Fibroblast of the aortic adventitia (primary cell): ENCODE results near the gene PCDHGA6. TPM values are rescaled to one million over a fixed set of nuclear protein-coding genes. Genes with fewer than 3 reads are reported as not detected.
"Not testable (repeated sequence)": the region's sequence is repeated elsewhere in the genome, so short reads cannot be mapped to it uniquely, and the experiment has no call there.

Source experiments
- DNase-seq: peaks from one replicate; pipeline ENCODE4 v3.0.0-alpha.2; 2010; ENCODE audit warnings: low read depth
- H3K4me3 ChIP-seq: 2 replicates; pipeline ENCODE4 v1.5.1; 2011; ENCODE audit warnings: low read depth, mild to moderate bottlenecking, control low read depth, low read length, moderate library complexity
- total RNA-seq: library from RNA; depleted of rRNA; stranded (reverse); fragments of >200 nt; gene quantifications from 2 replicates; pipeline ENCODE4 v1.2.3, GENCODE V29; 2012; ENCODE audit warnings: low replicate concordance
- TF ChIP-seq, protein P1 (sequence below): IDR thresholded peaks from 2 replicates; pipeline ENCODE4 v1.5.1; 2011; ENCODE audit warnings: mild to moderate bottlenecking, low read length, control low read depth, inconsistent platforms; ENCODE audit not compliant: insufficient read depth

The PCDHGA6 gene
- total RNA-seq, 1 donor = 7.4 TPM

DNA sequence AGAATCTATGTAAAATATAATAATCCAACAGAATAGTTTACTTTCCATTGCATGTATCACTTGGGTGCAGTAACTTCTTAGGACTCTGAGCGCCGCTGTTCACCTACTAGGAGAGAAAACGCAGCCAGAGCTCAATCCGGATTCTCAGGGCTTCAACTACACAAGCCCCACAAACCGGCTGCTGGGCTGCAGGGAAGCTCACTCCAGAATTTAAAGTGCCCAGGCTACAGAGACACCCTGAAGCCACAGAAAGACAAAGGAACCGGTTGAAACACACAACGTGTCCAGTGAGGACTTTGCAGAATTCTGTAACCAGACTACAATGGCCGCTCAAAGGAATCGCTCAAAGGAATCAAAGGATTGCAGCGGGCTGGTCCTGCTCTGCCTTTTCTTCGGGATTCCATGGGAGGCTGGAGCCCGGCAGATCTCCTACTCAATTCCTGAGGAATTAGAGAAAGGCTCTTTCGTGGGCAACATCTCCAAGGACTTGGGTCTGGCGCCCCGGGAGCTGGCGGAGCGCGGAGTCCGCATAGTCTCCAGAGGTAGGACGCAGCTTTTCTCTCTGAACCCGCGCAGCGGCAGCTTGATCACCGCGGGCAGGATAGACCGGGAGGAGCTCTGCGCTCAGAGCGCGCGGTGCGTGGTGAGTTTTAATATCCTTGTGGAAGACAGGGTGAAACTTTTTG lies 39.3 kb downstream of the PCDHGA6 start, which contains the start of gene PCDHGA10:
Gene PCDHGA10, plus strand, starts transcription at position 134 of the 686 bp plus-strand sequence. Its CDS starts 189 bp downstream, at position 323.
- TF ChIP-seq, protein P1, sequence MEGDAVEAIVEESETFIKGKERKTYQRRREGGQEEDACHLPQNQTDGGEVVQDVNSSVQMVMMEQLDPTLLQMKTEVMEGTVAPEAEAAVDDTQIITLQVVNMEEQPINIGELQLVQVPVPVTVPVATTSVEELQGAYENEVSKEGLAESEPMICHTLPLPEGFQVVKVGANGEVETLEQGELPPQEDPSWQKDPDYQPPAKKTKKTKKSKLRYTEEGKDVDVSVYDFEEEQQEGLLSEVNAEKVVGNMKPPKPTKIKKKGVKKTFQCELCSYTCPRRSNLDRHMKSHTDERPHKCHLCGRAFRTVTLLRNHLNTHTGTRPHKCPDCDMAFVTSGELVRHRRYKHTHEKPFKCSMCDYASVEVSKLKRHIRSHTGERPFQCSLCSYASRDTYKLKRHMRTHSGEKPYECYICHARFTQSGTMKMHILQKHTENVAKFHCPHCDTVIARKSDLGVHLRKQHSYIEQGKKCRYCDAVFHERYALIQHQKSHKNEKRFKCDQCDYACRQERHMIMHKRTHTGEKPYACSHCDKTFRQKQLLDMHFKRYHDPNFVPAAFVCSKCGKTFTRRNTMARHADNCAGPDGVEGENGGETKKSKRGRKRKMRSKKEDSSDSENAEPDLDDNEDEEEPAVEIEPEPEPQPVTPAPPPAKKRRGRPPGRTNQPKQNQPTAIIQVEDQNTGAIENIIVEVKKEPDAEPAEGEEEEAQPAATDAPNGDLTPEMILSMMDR = peak; percentile 76
- H3K4me3 ChIP-seq = peak within 1 kb of the TSS; percentile 62
- peak; percentile 82 for DNase-seq

DNA sequence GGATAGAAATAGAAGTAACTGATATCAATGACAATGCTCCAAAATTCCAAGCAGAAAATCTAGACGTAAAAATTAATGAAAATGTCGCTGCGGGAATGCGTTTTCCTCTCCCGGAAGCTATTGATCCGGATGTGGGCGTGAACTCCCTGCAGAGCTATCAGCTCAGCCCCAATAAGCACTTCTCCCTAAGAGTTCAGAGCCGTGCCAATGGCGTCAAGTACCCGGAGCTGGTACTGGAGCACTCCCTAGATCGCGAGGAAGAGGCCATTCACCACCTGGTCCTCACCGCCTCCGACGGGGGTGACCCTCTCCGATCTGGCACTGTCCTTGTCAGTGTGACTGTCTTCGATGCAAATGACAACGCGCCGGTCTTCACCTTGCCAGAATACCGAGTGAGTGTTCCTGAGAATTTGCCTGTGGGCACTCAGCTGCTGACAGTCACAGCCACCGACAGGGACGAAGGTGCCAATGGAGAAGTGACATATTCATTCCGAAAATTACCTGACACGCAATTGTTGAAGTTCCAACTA lies 39.9 kb downstream of the PCDHGA6 start:
- H3K4me3 ChIP-seq = peak overlapping the region; percentile 62
- no peak for DNase-seq

DNA sequence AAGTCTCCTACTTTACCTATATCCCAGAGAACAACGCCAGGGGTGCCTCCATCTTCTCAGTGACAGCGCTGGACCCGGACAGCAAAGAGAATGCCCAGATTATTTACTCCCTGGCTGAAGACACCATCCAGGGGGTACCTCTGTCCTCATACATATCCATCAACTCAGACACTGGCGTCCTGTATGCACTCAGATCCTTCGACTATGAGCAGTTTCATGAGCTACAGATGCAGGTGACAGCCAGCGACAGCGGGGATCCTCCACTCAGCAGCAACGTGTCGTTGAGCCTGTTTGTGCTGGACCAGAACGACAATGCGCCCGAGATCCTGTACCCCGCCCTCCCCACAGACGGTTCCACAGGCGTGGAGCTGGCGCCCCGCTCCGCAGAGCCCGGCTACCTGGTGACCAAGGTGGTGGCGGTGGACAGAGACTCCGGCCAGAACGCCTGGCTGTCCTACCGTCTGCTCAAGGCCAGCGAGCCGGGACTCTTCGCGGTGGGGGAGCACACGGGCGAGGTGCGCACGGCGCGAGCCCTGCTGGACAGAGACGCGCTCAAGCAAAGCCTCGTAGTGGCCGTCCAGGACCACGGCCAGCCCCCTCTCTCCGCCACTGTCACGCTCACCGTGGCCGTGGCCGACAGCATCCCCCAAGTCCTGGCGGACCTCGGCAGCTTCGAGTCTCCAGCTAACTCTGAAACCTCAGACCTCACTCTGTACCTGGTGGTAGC lies 41.0 kb downstream of the PCDHGA6 start:
- H3K4me3 ChIP-seq, DNase-seq: not testable (repeated sequence)

More for the DNA sequence above, 39.9 kb downstream of the PCDHGA6 start:
- TF ChIP-seq, protein P1 = no peak

DNA sequence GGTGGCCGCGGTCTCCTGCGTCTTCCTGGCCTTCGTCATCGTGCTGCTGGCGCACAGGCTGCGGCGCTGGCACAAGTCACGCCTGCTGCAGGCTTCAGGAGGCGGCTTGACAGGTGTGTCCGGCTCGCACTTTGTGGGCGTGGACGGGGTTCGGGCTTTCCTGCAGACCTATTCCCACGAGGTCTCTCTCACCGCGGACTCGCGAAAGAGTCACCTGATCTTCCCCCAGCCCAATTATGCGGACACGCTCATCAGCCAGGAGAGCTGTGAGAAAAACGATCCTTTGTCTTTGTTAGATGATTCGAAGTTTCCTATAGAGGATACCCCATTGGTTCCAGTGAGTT lies 41.6 kb downstream of the PCDHGA6 start:
- not testable (repeated sequence) for DNase-seq, H3K4me3 ChIP-seq

DNA sequence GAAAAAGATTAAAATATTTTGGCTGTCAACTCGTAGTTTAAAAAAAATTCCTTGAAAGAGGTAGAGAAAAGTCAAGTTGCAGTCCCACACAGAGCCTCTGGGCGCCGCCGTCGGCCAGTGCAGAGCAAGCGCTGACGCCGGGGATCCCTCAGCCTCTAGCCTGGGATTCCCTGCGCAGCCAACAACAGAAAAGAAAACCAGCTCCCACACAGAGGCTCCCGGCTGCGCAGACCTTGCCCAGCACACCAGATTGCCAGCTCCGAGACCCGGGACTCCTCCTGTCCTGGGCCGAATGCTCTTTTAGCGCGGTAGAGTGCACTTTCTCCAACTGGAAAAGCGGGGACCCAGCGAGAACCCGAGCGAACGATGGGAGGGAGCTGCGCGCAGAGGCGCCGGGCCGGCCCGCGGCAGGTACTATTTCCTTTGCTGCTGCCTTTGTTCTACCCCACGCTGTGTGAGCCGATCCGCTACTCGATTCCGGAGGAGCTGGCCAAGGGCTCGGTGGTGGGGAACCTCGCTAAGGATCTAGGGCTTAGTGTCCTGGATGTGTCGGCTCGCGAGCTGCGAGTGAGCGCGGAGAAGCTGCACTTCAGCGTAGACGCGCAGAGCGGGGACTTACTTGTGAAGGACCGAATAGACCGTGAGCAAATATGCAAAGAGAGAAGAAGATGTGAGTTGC lies 43.9 kb downstream of the PCDHGA6 start, which contains the start of gene PCDHGB7:
Gene PCDHGB7, plus strand, starts transcription at position 184 of the 679 bp plus-strand sequence. Its CDS starts 183 bp downstream, at position 367.
- H3K4me3 ChIP-seq = peak within 1 kb of the TSS; percentile 66
- TF ChIP-seq, protein P1 = peak; percentile 87
- peak; percentile 87 for DNase-seq

DNA sequence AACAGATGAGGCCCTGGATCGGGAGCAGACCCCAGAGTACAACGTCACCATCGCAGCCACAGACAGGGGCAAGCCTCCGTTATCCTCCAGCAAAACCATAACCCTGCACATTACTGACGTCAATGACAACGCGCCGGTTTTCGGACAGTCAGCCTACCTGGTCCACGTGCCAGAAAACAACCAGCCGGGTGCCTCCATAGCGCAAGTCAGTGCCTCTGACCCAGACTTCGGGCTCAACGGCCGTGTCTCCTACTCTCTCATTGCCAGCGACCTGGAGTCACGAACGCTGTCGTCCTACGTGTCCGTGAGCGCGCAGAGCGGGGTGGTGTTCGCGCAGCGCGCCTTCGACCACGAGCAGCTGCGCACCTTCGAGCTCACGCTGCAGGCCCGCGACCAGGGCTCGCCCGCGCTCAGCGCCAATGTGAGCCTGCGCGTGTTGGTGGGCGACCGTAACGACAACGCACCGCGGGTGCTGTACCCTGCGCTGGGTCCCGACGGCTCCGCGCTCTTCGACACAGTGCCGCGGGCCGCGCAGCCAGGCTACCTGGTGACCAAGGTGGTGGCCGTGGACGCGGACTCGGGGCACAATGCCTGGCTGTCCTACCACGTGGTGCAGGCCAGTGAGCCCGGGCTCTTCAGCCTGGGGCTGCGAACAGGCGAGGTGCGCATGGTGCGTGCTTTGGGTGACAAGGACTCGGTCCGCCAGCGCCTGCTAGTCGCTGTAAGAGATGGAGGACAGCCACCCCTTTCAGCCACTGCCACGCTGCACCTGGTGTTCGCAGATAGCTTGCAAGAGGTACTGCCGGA lies 45.6 kb downstream of the PCDHGA6 start:
- peak overlapping the region; percentile 25 for H3K4me3 ChIP-seq
- DNase-seq = no peak
- TF ChIP-seq, protein P1 = no peak

DNA sequence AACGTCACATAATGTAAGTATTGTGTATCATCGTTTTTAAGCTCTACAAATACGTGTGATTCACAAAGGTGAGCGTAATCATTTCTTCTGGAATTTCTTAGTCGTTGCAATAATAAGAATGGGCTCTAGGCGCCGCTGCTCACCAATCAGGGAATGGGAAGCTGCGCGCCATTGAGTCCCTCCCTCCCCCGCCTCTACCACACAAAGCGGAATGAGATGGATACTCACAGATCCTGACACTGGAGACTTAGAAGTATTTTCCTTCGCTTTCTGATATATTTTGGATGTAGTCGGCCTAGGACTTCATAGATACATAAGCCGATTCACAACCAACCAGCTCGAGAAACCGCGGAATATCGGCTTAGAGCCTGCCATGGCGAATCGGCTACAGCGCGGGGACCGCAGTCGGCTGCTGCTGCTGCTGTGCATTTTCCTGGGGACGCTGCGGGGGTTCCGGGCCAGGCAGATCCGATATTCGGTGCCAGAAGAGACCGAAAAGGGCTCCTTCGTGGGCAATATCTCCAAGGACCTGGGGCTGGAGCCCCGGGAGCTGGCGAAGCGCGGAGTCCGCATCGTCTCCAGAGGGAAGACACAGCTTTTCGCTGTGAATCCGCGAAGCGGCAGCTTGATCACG lies 47.3 kb downstream of the PCDHGA6 start, which contains the start of gene PCDHGA11:
Gene PCDHGA11, plus strand, starts transcription at position 197 of the 634 bp plus-strand sequence. Its CDS starts 177 bp downstream, at position 374.
- DNase-seq = peak; percentile 84
- TF ChIP-seq, protein P1 = peak; percentile 75
- H3K4me3 ChIP-seq = peak within 1 kb of the TSS; percentile 71
